Measurements from ENCODE around the gene EN2.

Gene EN2

DNA sequence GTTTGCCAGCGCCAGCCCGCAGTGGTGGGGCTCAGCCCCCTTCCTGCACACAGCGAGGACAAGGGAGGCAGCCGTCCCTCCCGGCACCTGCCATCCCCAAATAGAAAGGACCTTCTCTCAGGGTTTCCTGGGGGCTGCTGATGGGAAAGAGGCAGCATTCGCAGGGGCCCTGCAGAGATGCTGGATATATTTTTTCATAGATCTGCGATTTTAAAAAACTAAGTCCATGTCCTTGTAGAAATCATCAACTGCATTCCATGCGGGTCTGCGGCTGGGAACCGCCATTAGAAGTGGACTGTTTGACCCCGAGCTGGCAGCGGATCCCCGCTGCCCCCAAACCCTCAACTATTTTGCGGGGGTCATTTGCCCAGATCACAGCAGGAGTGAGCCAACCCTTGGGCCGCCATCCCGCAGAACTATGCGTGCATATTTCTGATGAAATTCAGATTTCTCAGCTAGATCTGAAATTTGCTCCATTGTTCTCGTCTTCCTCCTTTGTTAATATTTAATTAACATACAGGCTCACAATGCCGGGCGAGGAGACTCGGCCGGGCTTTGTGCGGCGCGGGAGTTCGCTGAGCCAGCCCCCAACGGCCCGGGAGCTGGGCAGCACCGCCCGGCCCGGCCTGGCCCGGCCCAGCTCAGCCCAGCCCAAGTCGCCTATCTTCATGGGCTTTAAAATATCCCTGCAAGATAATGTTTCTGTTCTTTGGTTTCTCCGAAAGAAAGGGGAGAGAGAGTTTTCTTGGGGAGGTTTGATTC lies 2.0 kb downstream of the EN2 start:
- peaks cover 8% of the 10 kb centered on the region for H3K4me1 ChIP-seq (ENCODE audit: control insufficient read depth, insufficient read depth, low read length)
- H3K4me3 ChIP-seq (ENCODE audit: low read depth, low read length) = no peak overlapping the region
- H3K9ac ChIP-seq (ENCODE audit: low read depth, low read length) = no peak overlapping the region
- H3K9me3 ChIP-seq (ENCODE audit: control insufficient read depth, insufficient read depth, low read length) = no peaks in the 10 kb centered on the region
- H3K36me3 ChIP-seq (ENCODE audit: control insufficient read depth, insufficient read depth, low read length) = no peaks in the 10 kb centered on the region
- H3K27me3 ChIP-seq (ENCODE audit: control insufficient read depth, insufficient read depth, low read length) = peaks cover 98% of the 10 kb centered on the region
- no peak overlapping the region for H3K27ac ChIP-seq (ENCODE audit: low read depth, low read length)

DNA sequence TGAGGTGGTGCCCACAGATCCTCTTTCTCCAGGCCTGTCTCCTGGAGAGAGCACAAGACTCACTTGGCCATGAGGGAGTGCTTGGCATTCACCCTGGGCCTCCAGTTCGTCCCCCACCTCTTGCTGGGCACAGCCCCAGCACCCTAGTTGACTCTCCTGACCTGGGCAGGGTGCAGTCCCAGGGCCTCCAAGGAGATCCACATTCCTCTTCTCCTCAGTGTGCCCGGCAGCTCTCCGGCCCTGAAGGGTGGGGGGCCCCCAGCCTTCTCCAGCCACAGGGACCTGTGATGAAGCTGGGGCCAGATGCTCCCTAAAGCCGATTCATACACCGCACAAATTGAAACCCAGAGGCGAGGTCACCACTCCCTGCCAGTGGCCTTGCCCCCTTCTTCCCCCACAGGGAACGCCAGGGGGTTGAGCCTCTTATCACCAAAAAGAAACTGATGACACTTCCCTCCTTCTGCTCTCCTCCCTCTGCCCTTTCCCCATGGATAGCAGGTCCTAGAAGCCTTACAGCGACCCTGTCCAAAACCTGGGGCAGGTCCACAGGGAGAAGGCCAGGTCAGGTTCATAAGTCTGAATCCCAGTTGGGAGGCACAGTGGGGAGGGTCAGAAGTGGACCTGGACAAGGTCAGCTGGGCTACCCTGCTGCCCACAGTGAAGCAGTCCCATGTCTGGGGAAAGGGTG lies 3.1 kb downstream of the EN2 start:
- no peaks in the 10 kb centered on the region for H3K36me3 ChIP-seq (ENCODE audit: control insufficient read depth, insufficient read depth, low read length)
- peaks cover 98% of the 10 kb centered on the region for H3K27me3 ChIP-seq (ENCODE audit: control insufficient read depth, insufficient read depth, low read length)
- peaks cover 8% of the 10 kb centered on the region for H3K4me1 ChIP-seq (ENCODE audit: control insufficient read depth, insufficient read depth, low read length)
- no peak overlapping the region for H3K9ac ChIP-seq (ENCODE audit: low read depth, low read length)
- no peaks in the 10 kb centered on the region for H3K9me3 ChIP-seq (ENCODE audit: control insufficient read depth, insufficient read depth, low read length)
- no peak overlapping the region for H3K27ac ChIP-seq (ENCODE audit: low read depth, low read length)
- H3K4me3 ChIP-seq (ENCODE audit: low read depth, low read length) = no peak overlapping the region

DNA sequence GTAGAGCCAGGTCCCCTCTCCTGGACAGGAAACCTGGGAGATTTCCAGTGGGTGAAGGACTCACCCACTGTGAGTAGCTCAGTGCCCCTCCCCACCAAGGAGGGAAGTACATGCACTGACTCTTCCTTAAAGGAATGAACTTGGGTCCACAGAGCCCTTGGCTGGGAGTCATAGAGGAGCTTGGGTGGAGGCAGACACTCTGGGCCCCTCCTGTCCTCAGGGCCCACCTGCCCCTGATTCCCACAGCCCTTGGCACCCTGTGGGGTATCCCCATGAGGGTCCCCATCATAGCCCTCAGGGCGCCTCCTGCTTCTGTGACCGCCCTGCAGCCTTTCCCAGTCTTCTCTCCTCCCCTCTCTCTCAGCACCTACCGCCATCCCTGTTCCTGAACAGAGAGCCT lies 3.7 kb downstream of the EN2 start:
- Histone ChIP-seq H3K9me3 (ENCODE audit: control insufficient read depth, insufficient read depth, low read length) (no peaks in the 10 kb centered on the region), H3K36me3 (ENCODE audit: control insufficient read depth, insufficient read depth, low read length) (no peaks in the 10 kb centered on the region), H3K4me1 (ENCODE audit: control insufficient read depth, insufficient read depth, low read length) (peaks cover 12% of the 10 kb centered on the region), H3K9ac (ENCODE audit: low read depth, low read length) (no peak overlapping the region), H3K27ac (ENCODE audit: low read depth, low read length) (no peak overlapping the region), H3K4me3 (ENCODE audit: low read depth, low read length) (no peak overlapping the region), H3K27me3 (ENCODE audit: control insufficient read depth, insufficient read depth, low read length) (peaks cover 98% of the 10 kb centered on the region)

DNA sequence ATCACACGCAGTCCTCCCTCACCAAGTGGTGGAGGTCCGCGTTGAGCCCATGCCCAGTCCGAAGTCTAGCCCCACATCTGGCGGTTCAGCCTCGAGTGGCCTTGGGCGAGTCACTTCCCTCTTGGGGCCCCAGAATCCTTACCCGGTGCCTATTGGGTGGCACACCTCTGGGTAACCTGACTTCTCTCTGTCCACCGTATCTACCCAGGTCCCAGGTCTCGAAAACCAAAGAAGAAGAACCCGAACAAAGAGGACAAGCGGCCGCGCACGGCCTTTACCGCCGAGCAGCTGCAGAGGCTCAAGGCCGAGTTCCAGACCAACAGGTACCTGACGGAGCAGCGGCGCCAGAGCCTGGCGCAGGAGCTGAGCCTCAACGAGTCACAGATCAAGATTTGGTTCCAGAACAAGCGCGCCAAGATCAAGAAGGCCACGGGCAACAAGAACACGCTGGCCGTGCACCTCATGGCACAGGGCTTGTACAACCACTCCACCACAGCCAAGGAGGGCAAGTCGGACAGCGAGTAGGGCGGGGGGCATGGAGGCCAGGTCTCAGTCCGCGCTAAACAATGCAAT lies 4.3 kb downstream of the EN2 start:
- Histone ChIP-seq H3K36me3 (ENCODE audit: control insufficient read depth, insufficient read depth, low read length) (no peaks in the 10 kb centered on the region), H3K27ac (ENCODE audit: low read depth, low read length) (no peak overlapping the region), H3K9ac (ENCODE audit: low read depth, low read length) (no peak overlapping the region), H3K27me3 (ENCODE audit: control insufficient read depth, insufficient read depth, low read length) (peaks cover 98% of the 10 kb centered on the region), H3K4me1 (ENCODE audit: control insufficient read depth, insufficient read depth, low read length) (peaks cover 13% of the 10 kb centered on the region), H3K4me3 (ENCODE audit: low read depth, low read length) (no peak overlapping the region), H3K9me3 (ENCODE audit: control insufficient read depth, insufficient read depth, low read length) (no peaks in the 10 kb centered on the region)

DNA sequence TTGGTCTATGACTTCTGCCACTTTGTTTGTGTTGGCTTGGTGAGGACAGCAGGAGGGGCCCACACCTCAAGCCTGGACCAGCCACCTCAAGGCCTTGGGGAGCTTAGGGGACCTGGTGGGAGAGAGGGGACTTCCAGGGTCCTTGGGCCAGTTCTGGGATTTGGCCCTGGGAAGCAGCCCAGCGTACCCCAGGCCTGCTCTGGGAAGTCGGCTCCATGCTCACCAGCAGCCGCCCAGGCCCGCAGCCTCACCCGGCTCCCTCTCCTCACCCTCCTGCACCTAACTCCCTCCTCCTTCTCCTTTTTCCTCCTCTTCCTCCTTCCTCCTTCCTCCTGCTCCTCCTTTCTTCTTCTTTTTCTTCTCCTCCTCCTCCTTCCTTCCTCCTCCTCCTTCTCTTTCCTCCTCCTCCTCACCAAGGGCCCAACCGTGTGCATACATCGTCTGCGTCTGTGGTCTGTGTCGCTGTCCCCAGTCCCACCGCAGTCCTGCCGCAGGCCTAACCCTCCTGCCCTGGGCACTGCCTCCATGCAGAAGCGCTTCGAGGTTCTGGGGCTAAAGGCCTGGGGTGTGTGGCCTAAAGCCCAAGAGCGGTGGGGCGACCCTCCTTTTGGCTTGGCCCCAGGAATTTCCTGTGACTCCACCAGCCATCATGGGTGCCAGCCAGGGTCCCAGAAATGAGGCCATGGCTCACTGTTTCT lies 5.3 kb downstream of the EN2 start:
- no peak overlapping the region for H3K4me3 ChIP-seq (ENCODE audit: low read depth, low read length)
- no peak overlapping the region for H3K27ac ChIP-seq (ENCODE audit: low read depth, low read length)
- no peak overlapping the region for H3K9ac ChIP-seq (ENCODE audit: low read depth, low read length)
- H3K36me3 ChIP-seq (ENCODE audit: control insufficient read depth, insufficient read depth, low read length) = no peaks in the 10 kb centered on the region
- peaks cover 13% of the 10 kb centered on the region for H3K4me1 ChIP-seq (ENCODE audit: control insufficient read depth, insufficient read depth, low read length)
- H3K9me3 ChIP-seq (ENCODE audit: control insufficient read depth, insufficient read depth, low read length) = no peaks in the 10 kb centered on the region
- H3K27me3 ChIP-seq (ENCODE audit: control insufficient read depth, insufficient read depth, low read length) = peaks cover 100% of the 10 kb centered on the region

DNA sequence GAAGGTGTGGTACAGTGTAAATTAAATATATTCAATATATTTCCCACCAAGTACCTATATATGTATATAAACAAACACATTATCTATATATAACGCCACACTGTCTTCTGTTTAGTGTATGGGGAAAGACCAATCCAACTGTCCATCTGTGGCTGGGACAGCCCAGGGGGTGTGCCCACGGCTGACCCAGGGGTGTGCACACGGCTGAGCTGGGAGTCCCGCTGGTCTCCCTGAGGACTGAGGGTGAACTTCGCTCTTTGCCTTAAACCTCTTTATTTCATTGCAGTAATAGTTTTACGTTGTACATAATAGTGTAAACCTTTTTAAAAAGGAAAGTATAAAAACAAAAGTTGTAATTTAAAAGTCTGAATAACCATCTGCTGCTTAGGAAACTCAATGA lies 6.3 kb downstream of the EN2 start:
- H3K9ac ChIP-seq (ENCODE audit: low read depth, low read length) = no peak overlapping the region
- H3K36me3 ChIP-seq (ENCODE audit: control insufficient read depth, insufficient read depth, low read length) = no peaks in the 10 kb centered on the region
- H3K27me3 ChIP-seq (ENCODE audit: control insufficient read depth, insufficient read depth, low read length) = peaks cover 100% of the 10 kb centered on the region
- H3K4me3 ChIP-seq (ENCODE audit: low read depth, low read length) = no peak overlapping the region
- no peaks in the 10 kb centered on the region for H3K9me3 ChIP-seq (ENCODE audit: control insufficient read depth, insufficient read depth, low read length)
- peaks cover 13% of the 10 kb centered on the region for H3K4me1 ChIP-seq (ENCODE audit: control insufficient read depth, insufficient read depth, low read length)
- no peak overlapping the region for H3K27ac ChIP-seq (ENCODE audit: low read depth, low read length)

DNA sequence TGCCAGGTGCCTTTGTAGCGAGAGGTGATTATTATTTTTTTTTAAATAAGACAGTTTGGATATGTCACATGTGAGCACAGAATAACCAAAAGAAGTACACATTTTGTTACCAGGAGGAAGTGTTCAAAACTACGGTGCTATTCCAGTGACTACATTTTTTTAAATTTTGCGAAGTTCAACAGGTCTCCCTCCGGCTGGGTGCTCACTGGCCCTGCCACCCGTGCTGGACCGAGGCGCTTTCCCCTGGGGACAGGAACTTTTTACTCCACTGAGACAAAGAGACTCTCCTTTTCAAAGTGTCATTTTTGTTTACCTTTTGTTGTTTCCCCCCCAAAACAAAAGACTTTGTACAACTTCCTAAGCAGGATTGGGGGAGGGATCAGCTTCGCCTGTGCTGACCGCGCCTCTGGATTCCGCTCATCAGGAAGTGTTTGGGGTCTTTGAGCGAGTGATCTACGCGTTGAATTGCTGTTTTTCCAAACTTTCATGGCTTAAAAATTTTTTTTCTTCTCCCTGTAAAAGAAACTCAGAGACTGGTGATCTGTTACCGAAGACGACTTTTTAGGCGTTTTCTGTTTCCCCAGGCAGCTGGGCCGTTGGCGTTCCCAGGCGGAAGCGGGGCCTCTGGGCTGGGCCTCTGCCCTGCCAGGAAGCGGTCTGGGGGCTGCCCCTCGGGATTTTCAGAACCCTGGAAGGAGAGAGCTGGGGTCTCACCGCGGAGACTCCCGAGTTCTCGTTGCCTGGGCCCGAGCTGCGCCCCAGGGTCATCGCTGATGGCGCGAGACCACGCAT lies 7.2 kb downstream of the EN2 start:
- no peak overlapping the region for H3K4me3 ChIP-seq (ENCODE audit: low read depth, low read length)
- H3K9ac ChIP-seq (ENCODE audit: low read depth, low read length) = no peak overlapping the region
- H3K27me3 ChIP-seq (ENCODE audit: control insufficient read depth, insufficient read depth, low read length) = peaks cover 100% of the 10 kb centered on the region

DNA sequence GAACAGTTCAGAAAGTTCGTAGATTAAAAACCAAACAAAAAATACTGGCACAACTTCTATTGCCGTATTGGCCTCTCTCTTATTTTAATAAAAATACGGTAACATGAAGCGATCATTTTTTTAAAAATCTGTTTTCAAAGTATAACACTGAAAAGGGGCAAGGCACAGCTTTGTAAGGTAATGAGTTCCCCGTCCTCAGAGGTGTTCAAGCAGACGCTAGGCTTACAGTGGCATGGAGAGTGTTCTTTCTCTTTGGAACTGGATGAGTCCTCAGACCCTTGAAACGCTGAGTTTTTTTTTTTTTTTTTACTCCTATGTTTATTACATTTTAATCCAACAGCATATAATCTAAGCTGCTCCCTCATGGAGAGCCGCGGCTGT lies 7.8 kb downstream of the EN2 start:
- H3K9me3 ChIP-seq (ENCODE audit: control insufficient read depth, insufficient read depth, low read length) = no peaks in the 10 kb centered on the region
- peaks cover 100% of the 10 kb centered on the region for H3K27me3 ChIP-seq (ENCODE audit: control insufficient read depth, insufficient read depth, low read length)
- H3K27ac ChIP-seq (ENCODE audit: low read depth, low read length) = no peak overlapping the region
- H3K4me1 ChIP-seq (ENCODE audit: control insufficient read depth, insufficient read depth, low read length) = peaks cover 10% of the 10 kb centered on the region
- H3K36me3 ChIP-seq (ENCODE audit: control insufficient read depth, insufficient read depth, low read length) = no peaks in the 10 kb centered on the region
- no peak overlapping the region for H3K9ac ChIP-seq (ENCODE audit: low read depth, low read length)
- no peak overlapping the region for H3K4me3 ChIP-seq (ENCODE audit: low read depth, low read length)

More for the DNA sequence above, 7.2 kb downstream of the EN2 start:
- Histone ChIP-seq H3K27ac (ENCODE audit: low read depth, low read length) (no peak overlapping the region), H3K36me3 (ENCODE audit: control insufficient read depth, insufficient read depth, low read length) (no peaks in the 10 kb centered on the region), H3K9me3 (ENCODE audit: control insufficient read depth, insufficient read depth, low read length) (no peaks in the 10 kb centered on the region), H3K4me1 (ENCODE audit: control insufficient read depth, insufficient read depth, low read length) (peaks cover 7% of the 10 kb centered on the region; the same call in 1 of the 2 replicates)

DNA sequence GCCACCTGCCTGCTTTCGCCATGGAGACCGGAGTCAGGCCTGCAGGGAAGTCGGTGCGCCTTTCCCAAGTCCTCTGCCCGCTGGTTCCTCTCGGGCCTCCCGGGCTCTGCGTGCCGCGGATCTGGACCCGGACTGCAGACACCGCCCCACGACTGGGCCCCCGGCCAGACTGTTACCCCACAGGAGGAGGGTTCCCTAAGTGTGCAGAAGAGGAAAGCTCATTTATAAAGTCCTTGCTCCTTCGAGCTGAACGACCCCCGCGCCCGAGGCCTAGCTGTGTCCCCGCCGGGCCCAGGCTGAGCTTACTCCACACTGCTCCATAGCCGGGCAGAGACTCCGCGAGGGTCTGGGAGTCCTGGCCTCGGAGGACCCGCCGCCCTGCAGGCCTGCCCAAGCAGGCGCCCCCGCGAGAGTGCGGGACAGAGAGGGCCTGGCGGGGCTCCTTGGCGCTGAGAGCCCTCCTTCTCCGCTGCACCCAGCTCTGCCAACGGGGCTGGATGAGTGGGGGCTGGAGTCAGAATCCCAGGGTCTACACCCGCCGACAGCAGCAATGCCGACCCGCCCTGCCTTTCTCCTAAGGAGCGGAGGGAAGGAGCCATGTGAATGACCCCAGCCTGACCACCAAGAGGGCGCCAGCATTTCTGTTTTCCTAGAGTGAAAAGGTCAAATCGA lies 8.3 kb downstream of the EN2 start:
- Histone ChIP-seq H3K36me3 (ENCODE audit: control insufficient read depth, insufficient read depth, low read length) (no peaks in the 10 kb centered on the region), H3K27me3 (ENCODE audit: control insufficient read depth, insufficient read depth, low read length) (peaks cover 100% of the 10 kb centered on the region), H3K4me1 (ENCODE audit: control insufficient read depth, insufficient read depth, low read length) (peaks cover 14% of the 10 kb centered on the region), H3K9me3 (ENCODE audit: control insufficient read depth, insufficient read depth, low read length) (no peaks in the 10 kb centered on the region), H3K9ac (ENCODE audit: low read depth, low read length) (no peak overlapping the region), H3K4me3 (ENCODE audit: low read depth, low read length) (no peak overlapping the region), H3K27ac (ENCODE audit: low read depth, low read length) (no peak overlapping the region)

Measured in HUES48 (cell line).